ENCODE data around the gene PROSER1. TPM values are rescaled to one million over a fixed set of nuclear protein-coding genes. Genes with fewer than 3 reads are reported as not detected.

The PROSER1 gene
- total RNA-seq, 1 experiment from 2014 or later, result 30.1 TPM

DNA sequence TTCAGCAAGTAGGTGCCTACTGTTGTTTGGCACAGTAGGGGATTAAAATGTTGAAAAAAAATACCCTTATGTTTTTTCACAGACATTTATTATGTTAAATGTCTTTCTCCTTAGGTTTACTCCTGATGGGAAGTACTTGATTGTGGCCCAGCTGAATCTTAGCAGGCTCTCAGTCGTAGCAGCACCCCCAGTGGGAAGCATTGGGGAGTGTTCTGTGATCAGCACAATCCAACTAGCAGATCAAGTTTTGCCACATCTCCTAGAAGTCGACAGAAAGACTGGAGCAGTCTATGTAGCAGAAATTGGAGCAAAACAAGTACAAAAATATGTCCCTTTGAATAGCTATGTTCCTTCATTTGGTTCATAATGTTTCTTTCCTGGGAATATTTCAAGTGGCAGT, 9.7 kb upstream of the PROSER1 start:
- TF ChIP-seq, protein P1, sequence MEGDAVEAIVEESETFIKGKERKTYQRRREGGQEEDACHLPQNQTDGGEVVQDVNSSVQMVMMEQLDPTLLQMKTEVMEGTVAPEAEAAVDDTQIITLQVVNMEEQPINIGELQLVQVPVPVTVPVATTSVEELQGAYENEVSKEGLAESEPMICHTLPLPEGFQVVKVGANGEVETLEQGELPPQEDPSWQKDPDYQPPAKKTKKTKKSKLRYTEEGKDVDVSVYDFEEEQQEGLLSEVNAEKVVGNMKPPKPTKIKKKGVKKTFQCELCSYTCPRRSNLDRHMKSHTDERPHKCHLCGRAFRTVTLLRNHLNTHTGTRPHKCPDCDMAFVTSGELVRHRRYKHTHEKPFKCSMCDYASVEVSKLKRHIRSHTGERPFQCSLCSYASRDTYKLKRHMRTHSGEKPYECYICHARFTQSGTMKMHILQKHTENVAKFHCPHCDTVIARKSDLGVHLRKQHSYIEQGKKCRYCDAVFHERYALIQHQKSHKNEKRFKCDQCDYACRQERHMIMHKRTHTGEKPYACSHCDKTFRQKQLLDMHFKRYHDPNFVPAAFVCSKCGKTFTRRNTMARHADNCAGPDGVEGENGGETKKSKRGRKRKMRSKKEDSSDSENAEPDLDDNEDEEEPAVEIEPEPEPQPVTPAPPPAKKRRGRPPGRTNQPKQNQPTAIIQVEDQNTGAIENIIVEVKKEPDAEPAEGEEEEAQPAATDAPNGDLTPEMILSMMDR (conservative IDR thresholded peaks at IDR 0.05), result no peak; the same call in 1 of the 2 replicates
- TF ChIP-seq EZH2 (IDR thresholded peaks at IDR 0.05; ENCODE audit: low read depth), result no peak
- no peak overlapping the region for H3K4me3 ChIP-seq
- DNase-seq, result peak; percentile 32 to 52
- H4K20me1 ChIP-seq (ENCODE audit: insufficient read depth), result no peaks in the 10 kb centered on the region
- 0 out of 2 replicates have a peak, but pooled peaks cover 3% of the 10 kb centered on the region for H3F3A ChIP-seq (ENCODE audit: insufficient read depth, low read depth)
- intact Hi-C loops (cut with micrococcal nuclease; ENCODE audit: unreplicated experiment), result no loop called here
- H3K4me2 ChIP-seq, result no peak overlapping the region
- H2AFZ ChIP-seq, result no peak overlapping the region
- H3K79me2 ChIP-seq (ENCODE audit: low read depth), result no peaks in the 10 kb centered on the region
- H3K27me3 ChIP-seq (ENCODE audit: insufficient read depth, low read depth), result no peaks in the 10 kb centered on the region
- BruUV-seq (replicated peaks), result no TSS peak
- H3K9me3 ChIP-seq (ENCODE audit: insufficient read depth, low read depth), result no peaks in the 10 kb centered on the region
- no peak overlapping the region for H3K27ac ChIP-seq
- H3K4me1 ChIP-seq (replicated peaks; ENCODE audit: insufficient read depth), result peaks cover 8% of the 10 kb centered on the region; the same call in 1 of the 2 replicates
- H3K36me3 ChIP-seq (ENCODE audit: low read depth), result no peaks in the 10 kb centered on the region
- ChIA-PET POLR2A (ENCODE audit: unreplicated experiment) (interaction anchor here (0.6 kb wide), 1 partner anchor 10 kb away, joined by 3 read pairs; no protein-coding TSS in a partner anchor), CTCF (interaction anchor here (1.7 kb wide), 1 partner anchor 10 kb away, joined by 10 read pairs; the partner anchor contains the start of gene PROSER1)
- no peaks in the 10 kb centered on the region for H3K9me2 ChIP-seq (ENCODE audit: insufficient read depth)

GRCh38 chr13:39044536-39044935, 6.6 kb upstream of the PROSER1 start:
- 0 out of 2 replicates have a peak, but pooled peaks cover 3% of the 10 kb centered on the region for H3F3A ChIP-seq (ENCODE audit: insufficient read depth, low read depth)
- H3K4me2 ChIP-seq, result no peak overlapping the region
- H4K20me1 ChIP-seq (ENCODE audit: insufficient read depth), result no peaks in the 10 kb centered on the region
- H3K4me3 ChIP-seq, result no peak overlapping the region
- no peak for DNase-seq
- peaks cover 7% of the 10 kb centered on the region for H3K79me2 ChIP-seq (ENCODE audit: low read depth)
- intact Hi-C loops (cut with micrococcal nuclease; ENCODE audit: unreplicated experiment), result no loop called here
- H3K4me1 ChIP-seq (replicated peaks; ENCODE audit: insufficient read depth), result peaks cover 9% of the 10 kb centered on the region; the same call in 1 of the 2 replicates
- no peaks in the 10 kb centered on the region for H3K9me2 ChIP-seq (ENCODE audit: insufficient read depth)
- no peaks in the 10 kb centered on the region for H3K9me3 ChIP-seq (ENCODE audit: insufficient read depth, low read depth)
- CTCF ChIA-PET, result no interaction called here
- TF ChIP-seq, protein P1 (conservative IDR thresholded peaks at IDR 0.05), result no peak
- TF ChIP-seq EZH2 (IDR thresholded peaks at IDR 0.05; ENCODE audit: low read depth), result no peak
- no peak overlapping the region for H3K27ac ChIP-seq
- BruUV-seq (replicated peaks), result no TSS peak
- H2AFZ ChIP-seq, result no peak overlapping the region
- 0 out of 2 replicates have a peak, but pooled peaks cover 8% of the 10 kb centered on the region for H3K36me3 ChIP-seq (ENCODE audit: low read depth)
- POLR2A ChIA-PET (ENCODE audit: unreplicated experiment), result no interaction called here
- no peaks in the 10 kb centered on the region for H3K27me3 ChIP-seq (ENCODE audit: insufficient read depth, low read depth)

DNA sequence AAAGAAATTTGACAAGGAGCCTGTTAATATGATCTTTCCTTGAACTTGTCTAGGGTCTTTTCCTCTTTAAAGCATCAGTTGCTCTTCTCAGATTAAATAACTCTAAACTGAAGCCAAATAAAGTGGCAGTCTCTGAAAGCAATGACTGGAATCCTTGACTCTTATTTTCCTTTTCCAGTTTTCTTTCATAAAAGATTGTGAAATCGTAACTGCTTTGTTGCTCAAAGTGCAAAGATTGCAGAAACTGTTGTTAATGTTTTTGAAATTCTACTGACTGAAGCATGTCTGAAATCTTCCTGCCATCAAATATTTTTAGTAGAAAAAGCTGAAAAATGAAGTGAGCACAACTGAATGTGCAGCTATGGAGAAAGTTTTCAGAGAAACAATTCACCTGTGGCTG, 2.3 kb upstream of the PROSER1 start:
- peak overlapping the region; percentile 30 for H3K4me2 ChIP-seq
- BruUV-seq (replicated peaks), result no TSS peak
- intact Hi-C loops (cut with micrococcal nuclease; ENCODE audit: unreplicated experiment), result no loop called here

More for the DNA sequence above, 2.3 kb upstream of the PROSER1 start:
- Histone ChIP-seq H4K20me1 (ENCODE audit: insufficient read depth) (peaks cover 8% of the 10 kb centered on the region; the same call in 1 of the 2 replicates), H3F3A (ENCODE audit: insufficient read depth, low read depth) (0 out of 2 replicates have a peak, but pooled peaks cover 4% of the 10 kb centered on the region), H3K27me3 (ENCODE audit: insufficient read depth, low read depth) (no peaks in the 10 kb centered on the region), H3K79me2 (ENCODE audit: low read depth) (peaks cover 44% of the 10 kb centered on the region), H3K4me1 (replicated peaks; ENCODE audit: insufficient read depth) (peaks cover 7% of the 10 kb centered on the region; the same call in 1 of the 2 replicates), H3K9me3 (ENCODE audit: insufficient read depth, low read depth) (no peaks in the 10 kb centered on the region), H3K9me2 (ENCODE audit: insufficient read depth) (no peaks in the 10 kb centered on the region), H2AFZ (no peak overlapping the region), H3K27ac (no peak overlapping the region), H3K4me3 (peak overlapping the region; percentile 10; the same call in 1 of the 2 replicates), H3K36me3 (ENCODE audit: low read depth) (0 out of 2 replicates have a peak, but pooled peaks cover 8% of the 10 kb centered on the region)
- TF ChIP-seq, protein P1 (conservative IDR thresholded peaks at IDR 0.05), result no peak
- no peak for TF ChIP-seq EZH2 (IDR thresholded peaks at IDR 0.05; ENCODE audit: low read depth)
- ChIA-PET CTCF (no interaction called here), POLR2A (ENCODE audit: unreplicated experiment) (no interaction called here)
- no peak for DNase-seq

Data from PC-9 (cell line).